Fibroblast of lung (primary cell): ENCODE data around the gene MGAT4A. TPM values are rescaled to one million over a fixed set of nuclear protein-coding genes. Genes with fewer than 3 reads are reported as not detected.

Source experiments
- DNase-seq, 2 donors: peaks; one replicate each; pipeline versions ENCODE4 v3.0.0 to v3.0.0-alpha.2; 2010; ENCODE audit warnings: low read depth in 2 of 2
- H2AFZ ChIP-seq: 2 replicates; pipeline ENCODE4 v1.5.1; 2012; ENCODE audit warnings: low read length, control low read depth, inconsistent platforms
- H3K27ac ChIP-seq: 2 replicates; pipeline ENCODE4 v1.5.1; 2011; ENCODE audit warnings: low read length, control low read depth; ENCODE audit not compliant: insufficient read depth
- H3K27me3 ChIP-seq: 2 replicates; pipeline ENCODE4 v1.5.1; 2011; ENCODE audit warnings: mild to moderate bottlenecking, low read length; ENCODE audit not compliant: control insufficient read depth, insufficient read depth
- H3K36me3 ChIP-seq: 2 replicates; pipeline ENCODE4 v1.5.1; 2011; ENCODE audit warnings: low read length; ENCODE audit not compliant: control insufficient read depth, insufficient read depth
- H3K4me1 ChIP-seq: 2 replicates; pipeline ENCODE4 v1.5.1; 2011; ENCODE audit warnings: low read length; ENCODE audit not compliant: control insufficient read depth, insufficient read depth; ENCODE audit errors: extremely low read depth
- H3K4me2 ChIP-seq: 2 replicates; pipeline ENCODE4 v1.5.1; 2011; ENCODE audit warnings: low read length, control low read depth; ENCODE audit not compliant: insufficient read depth; ENCODE audit errors: extremely low read depth
- H3K4me3 ChIP-seq, 4 experiments: fragments of 200-600 bp in 1 of 4; sonication (generic) in 1 of 4; replicated peaks in 1 of 4; 2 replicates each; pipeline ENCODE4 v1.5.1; 2011 to 2016; ENCODE audit warnings: low read length in 4 of 4, low read depth in 3 of 4, mild to moderate bottlenecking in 3 of 4, control low read depth in 2 of 4, inconsistent platforms in 1 of 4, mixed read lengths in 1 of 4; ENCODE audit not compliant: insufficient read depth in 1 of 4; ENCODE audit errors: control extremely low read depth in 1 of 4
- H3K79me2 ChIP-seq: 2 replicates; pipeline ENCODE4 v1.5.1; 2012; ENCODE audit warnings: mild to moderate bottlenecking, low read length, inconsistent platforms; ENCODE audit not compliant: control insufficient read depth, insufficient read depth
- H3K9ac ChIP-seq: 2 replicates; pipeline ENCODE4 v1.5.1; 2011; ENCODE audit warnings: mild to moderate bottlenecking, low read length, control low read depth; ENCODE audit not compliant: insufficient read depth
- H3K9me3 ChIP-seq: 2 replicates; pipeline ENCODE4 v1.5.1; 2012; ENCODE audit warnings: low read depth, low read length; ENCODE audit not compliant: control insufficient read depth, insufficient read depth
- H4K20me1 ChIP-seq: 2 replicates; pipeline ENCODE4 v1.5.1; 2011; ENCODE audit warnings: low read length; ENCODE audit not compliant: control insufficient read depth, insufficient read depth; ENCODE audit errors: extremely low read depth
- EZH2 ChIP-seq: IDR thresholded peaks from 2 replicates; pipeline ENCODE4 v1.5.1; 2012; ENCODE audit warnings: low read length, control low read depth, mild to moderate bottlenecking; ENCODE audit errors: missing control alignments
- polyA plus RNA-seq, 2 donors: library from polyadenylated mRNA; depleted of rRNA in 1 of 2; stranded (reverse) in 1 of 2; unstranded in 1 of 2; fragments of >200 nt; gene quantifications; 2 replicates each; pipeline ENCODE4 v1.2.1, GENCODE V29; 2011 to 2012; ENCODE audit warnings: missing spikeins in 1 of 2
- total RNA-seq: library from RNA; depleted of rRNA; stranded (reverse); fragments of >200 nt; gene quantifications from 2 replicates; pipeline ENCODE4 v1.2.1, GENCODE V29; 2014
- TF ChIP-seq, protein P1 (sequence below), 2 donors: IDR thresholded peaks in 1 of 2; conservative IDR thresholded peaks in 1 of 2; 1 replicate in 1 of 2; 2 replicates in 1 of 2; pipeline ENCODE4 v1.5.1; 2011 to 2012; ENCODE audit warnings: low read length in 2 of 2, control low read depth in 1 of 2, inconsistent platforms in 1 of 2, low read depth in 1 of 2, mild to moderate bottlenecking in 1 of 2

MGAT4A gene
- total and polyA plus RNA-seq, 2 donors (not counting 1 experiment from before 2014, with no cell fraction given) = 0.10 to 0.17 TPM

DNA sequence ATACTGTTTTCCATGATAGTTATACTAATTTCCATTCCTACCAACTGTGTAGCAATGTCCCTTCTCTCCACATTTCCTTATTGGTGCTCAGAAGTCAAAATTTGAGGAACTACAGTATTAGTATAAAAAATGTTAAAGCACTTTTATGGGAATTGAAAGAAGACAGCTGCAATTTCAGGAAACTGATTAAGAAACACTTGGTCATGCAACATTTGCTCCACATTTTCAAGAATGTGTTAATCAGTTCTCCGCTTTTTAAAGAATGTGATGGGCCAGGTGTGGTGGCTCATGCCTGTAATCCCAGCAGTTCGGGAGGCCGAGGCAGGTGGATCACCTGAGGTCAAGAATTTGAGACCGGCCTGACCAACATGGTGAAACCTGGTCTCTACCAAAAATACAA lies 33.6 kb upstream of the MGAT4A start:
- Histone ChIP-seq H3K4me3 (no peak overlapping the region), H3K9ac (no peak overlapping the region), H3K4me2 (no peak overlapping the region), H4K20me1 (no peaks in the 10 kb centered on the region), H3K36me3 (no peaks in the 10 kb centered on the region), H3K27ac (no peak overlapping the region), H3K4me1 (no peaks in the 10 kb centered on the region), H3K9me3 (no peaks in the 10 kb centered on the region), H2AFZ (no peak overlapping the region), H3K27me3 (no peaks in the 10 kb centered on the region), H3K79me2 (no peaks in the 10 kb centered on the region)
- DNase-seq = no peak
- TF ChIP-seq, protein P1, sequence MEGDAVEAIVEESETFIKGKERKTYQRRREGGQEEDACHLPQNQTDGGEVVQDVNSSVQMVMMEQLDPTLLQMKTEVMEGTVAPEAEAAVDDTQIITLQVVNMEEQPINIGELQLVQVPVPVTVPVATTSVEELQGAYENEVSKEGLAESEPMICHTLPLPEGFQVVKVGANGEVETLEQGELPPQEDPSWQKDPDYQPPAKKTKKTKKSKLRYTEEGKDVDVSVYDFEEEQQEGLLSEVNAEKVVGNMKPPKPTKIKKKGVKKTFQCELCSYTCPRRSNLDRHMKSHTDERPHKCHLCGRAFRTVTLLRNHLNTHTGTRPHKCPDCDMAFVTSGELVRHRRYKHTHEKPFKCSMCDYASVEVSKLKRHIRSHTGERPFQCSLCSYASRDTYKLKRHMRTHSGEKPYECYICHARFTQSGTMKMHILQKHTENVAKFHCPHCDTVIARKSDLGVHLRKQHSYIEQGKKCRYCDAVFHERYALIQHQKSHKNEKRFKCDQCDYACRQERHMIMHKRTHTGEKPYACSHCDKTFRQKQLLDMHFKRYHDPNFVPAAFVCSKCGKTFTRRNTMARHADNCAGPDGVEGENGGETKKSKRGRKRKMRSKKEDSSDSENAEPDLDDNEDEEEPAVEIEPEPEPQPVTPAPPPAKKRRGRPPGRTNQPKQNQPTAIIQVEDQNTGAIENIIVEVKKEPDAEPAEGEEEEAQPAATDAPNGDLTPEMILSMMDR (conservative IDR thresholded peaks at IDR 0.05 in 1 of 2, IDR thresholded peaks at IDR 0.05 in 1 of 2; ENCODE audit: low read depth in 1 of 2, low read length in 2 of 2) = no peak
- TF ChIP-seq EZH2 = no peak

DNA sequence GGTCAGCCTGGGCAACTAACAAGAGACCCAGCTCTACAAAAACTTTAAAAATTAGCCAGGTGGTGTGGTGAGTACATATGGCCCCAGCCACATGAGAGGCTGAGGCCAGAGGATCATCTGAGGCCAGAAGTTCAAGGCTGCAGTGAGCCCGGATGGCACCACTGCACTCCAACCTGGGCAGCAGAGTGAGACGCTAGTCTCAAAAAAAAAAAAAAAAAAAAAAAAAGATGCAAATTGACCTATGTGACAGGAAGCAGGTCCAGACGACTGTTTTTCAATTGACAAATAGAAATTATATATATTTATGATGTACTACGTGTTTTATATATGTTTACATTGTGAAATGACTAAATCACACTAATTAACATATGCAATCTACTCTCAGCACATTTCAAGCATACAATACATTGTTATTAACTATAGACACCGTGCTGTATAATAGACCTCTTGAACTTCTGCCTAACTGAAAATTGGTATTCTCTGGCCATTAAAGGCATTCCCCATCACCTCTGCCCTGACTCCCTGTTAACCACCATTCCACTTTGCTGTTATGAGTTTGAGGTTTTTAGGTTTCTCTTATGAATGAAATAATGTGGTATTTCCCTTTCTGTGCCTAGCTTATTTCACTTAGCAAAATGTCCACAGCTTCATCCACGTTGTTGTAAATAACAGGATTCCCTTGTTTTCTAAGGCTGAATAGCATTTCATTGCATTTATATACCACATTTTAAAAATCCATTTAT lies 32.4 kb upstream of the MGAT4A start:
- Histone ChIP-seq H3K27me3 (no peaks in the 10 kb centered on the region), H3K4me3 (no peak overlapping the region), H2AFZ (no peak overlapping the region), H3K4me2 (no peak overlapping the region), H3K9me3 (no peaks in the 10 kb centered on the region), H3K79me2 (no peaks in the 10 kb centered on the region), H4K20me1 (no peaks in the 10 kb centered on the region), H3K4me1 (no peaks in the 10 kb centered on the region), H3K36me3 (no peaks in the 10 kb centered on the region), H3K27ac (no peak overlapping the region), H3K9ac (no peak overlapping the region)
- no peak for DNase-seq
- TF ChIP-seq, protein P1 (conservative IDR thresholded peaks at IDR 0.05 in 1 of 2, IDR thresholded peaks at IDR 0.05 in 1 of 2; ENCODE audit: low read depth in 1 of 2, low read length in 2 of 2) = no peak
- TF ChIP-seq EZH2 = no peak

DNA sequence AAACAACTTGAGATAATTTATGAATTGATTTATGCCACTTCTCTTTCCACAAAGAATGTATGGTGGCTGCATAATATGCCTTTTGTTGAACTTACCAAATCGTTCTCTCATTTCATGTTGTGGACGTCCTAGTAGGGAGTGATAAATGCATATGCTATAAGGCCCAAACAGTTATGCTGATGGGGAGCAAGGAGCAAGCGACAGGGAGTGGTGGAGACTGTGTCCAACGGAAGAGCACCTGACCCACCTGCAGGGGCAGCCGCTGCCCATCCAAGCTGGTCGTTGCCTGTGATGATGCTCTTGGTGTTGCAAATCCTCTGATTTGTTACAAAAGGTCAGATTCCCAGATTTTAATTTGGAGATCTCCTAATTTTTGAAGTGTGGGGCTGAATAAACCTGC lies 31.0 kb upstream of the MGAT4A start:
- H3K9ac ChIP-seq = no peak overlapping the region
- H3K9me3 ChIP-seq = no peaks in the 10 kb centered on the region
- DNase-seq = no peak
- H3K4me1 ChIP-seq = no peaks in the 10 kb centered on the region
- TF ChIP-seq, protein P1 (conservative IDR thresholded peaks at IDR 0.05 in 1 of 2, IDR thresholded peaks at IDR 0.05 in 1 of 2; ENCODE audit: low read depth in 1 of 2, low read length in 2 of 2) = no peak
- no peak for TF ChIP-seq EZH2
- no peaks in the 10 kb centered on the region for H3K27me3 ChIP-seq
- H3K27ac ChIP-seq = no peak overlapping the region
- no peak overlapping the region for H2AFZ ChIP-seq
- H3K79me2 ChIP-seq = no peaks in the 10 kb centered on the region
- no peak overlapping the region for H3K4me3 ChIP-seq
- no peaks in the 10 kb centered on the region for H3K36me3 ChIP-seq
- H4K20me1 ChIP-seq = no peaks in the 10 kb centered on the region
- H3K4me2 ChIP-seq = no peak overlapping the region
